Loucy (cell line): ENCODE measurements around the gene DMBT1.

Source experiments
- EZH2phosphoT487 ChIP-seq: fragments of 200-600 bp; IDR thresholded peaks from 2 replicates; pipeline ENCODE4 v1.6.1; 2018; ENCODE audit warnings: antibody characterized with exemption, mild to moderate bottlenecking, moderate library complexity, borderline replicate concordance
- TF ChIP-seq, protein P1 (sequence below): fragments of 200-600 bp; sonication (generic); conservative IDR thresholded peaks from 2 replicates; pipeline ENCODE4 v1.5.1; 2014; ENCODE audit warnings: mild to moderate bottlenecking, antibody characterized with exemption, low read length

DNA sequence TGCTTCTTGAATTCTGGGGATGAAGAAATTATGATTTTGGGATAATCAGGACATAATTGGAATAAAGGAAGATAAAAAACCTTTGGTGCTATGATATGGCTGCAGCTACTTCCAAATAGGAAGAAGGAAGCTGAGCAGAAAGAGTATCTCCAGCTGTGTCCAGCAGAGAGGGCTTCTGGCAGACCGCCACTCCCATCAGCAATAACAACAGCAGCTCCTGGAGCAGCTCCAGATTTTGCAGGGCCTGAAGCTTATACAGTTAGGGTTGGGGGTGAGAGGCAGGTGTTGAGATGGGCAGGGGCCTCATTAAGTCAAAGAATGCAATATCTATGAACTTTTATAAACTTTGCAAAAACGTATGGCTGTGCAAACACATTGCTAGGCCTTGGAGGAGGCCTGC is 76.8 kb downstream of the DMBT1 start:
- TF ChIP-seq, protein P1, sequence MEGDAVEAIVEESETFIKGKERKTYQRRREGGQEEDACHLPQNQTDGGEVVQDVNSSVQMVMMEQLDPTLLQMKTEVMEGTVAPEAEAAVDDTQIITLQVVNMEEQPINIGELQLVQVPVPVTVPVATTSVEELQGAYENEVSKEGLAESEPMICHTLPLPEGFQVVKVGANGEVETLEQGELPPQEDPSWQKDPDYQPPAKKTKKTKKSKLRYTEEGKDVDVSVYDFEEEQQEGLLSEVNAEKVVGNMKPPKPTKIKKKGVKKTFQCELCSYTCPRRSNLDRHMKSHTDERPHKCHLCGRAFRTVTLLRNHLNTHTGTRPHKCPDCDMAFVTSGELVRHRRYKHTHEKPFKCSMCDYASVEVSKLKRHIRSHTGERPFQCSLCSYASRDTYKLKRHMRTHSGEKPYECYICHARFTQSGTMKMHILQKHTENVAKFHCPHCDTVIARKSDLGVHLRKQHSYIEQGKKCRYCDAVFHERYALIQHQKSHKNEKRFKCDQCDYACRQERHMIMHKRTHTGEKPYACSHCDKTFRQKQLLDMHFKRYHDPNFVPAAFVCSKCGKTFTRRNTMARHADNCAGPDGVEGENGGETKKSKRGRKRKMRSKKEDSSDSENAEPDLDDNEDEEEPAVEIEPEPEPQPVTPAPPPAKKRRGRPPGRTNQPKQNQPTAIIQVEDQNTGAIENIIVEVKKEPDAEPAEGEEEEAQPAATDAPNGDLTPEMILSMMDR = no peak
- no peak for TF ChIP-seq EZH2phosphoT487
